ENCODE measurements around the gene FMN1.
A peak's percentile ranks its signal among the peaks of the same experiment; 100 is the strongest.
"Not testable (repeated sequence)": the region's sequence is repeated elsewhere in the genome, so short reads cannot be mapped to it uniquely, and the experiment has no call there.

FMN1 gene

DNA sequence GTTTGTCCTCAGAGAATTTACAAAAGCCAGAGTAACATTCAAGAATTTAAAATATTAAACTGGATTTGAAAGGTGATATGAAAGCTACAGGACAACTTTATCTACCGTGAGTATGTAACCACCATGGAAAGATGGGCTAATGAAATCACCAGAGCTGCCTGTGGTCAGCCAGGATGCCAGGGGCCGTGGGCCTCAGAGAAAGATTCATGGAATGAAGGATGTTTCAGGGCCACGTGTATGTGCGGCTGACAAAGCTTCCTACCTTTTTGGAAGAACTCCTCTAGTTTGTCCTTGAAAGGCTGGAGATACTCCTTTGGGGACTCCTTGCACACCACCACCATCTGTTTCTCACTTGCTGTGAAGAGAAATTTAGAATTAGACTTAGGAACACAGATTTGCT, 337.8 kb downstream of the FMN1 start:
- DNase-seq (ENCODE audit: low read depth) = peak; percentile 82
- no peak for TF ChIP-seq CTCF (conservative IDR thresholded peaks at IDR 0.05; ENCODE audit: low read length)
- H3K4me3 ChIP-seq (ENCODE audit: low read length) = no peak overlapping the region

DNA sequence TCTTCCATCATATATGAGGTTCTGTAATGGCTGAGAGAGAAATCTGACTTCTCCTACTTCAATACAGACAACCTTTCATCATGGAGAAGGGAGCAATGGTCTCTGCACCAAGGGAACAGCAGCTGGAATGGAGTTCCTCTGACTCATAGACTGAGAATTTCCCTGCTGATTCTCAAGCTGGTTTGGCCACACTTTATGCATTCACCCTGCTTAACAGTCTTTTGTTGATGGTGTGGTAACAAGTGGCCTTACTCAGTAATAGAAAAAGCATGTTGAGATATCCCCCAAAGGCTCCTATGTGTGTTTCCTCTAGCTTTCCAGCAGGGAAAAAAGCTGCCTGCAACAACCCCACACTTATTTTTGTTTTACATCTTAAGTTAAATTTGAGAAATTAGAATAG, 338.6 kb downstream of the FMN1 start:
- TF ChIP-seq CTCF (conservative IDR thresholded peaks at IDR 0.05; ENCODE audit: low read length) = peak; percentile 42
- no peak overlapping the region for H3K4me3 ChIP-seq (ENCODE audit: low read length)
- DNase-seq (ENCODE audit: low read depth) = peak; percentile 100

DNA sequence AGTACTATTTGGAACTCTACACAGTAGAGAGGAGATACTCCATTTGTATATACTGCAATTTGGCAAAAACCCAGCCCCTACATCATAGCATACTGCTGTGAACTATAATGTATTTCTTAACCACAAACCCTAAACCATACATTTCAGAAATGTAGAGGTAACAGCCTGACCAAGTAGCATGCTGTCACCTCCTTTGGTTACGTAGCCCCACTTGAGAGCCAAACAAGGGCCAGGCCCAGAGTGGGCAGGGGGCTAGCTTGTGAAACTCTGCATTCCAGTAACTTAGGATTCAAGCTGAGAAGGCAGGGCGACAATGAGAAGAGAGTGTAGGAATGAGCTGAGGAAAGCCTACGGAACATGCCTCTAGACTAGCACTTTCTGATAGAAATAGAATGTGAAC, 340.9 kb downstream of the FMN1 start:
- H3K4me3 ChIP-seq (ENCODE audit: low read length) = no peak overlapping the region
- no peak for DNase-seq (ENCODE audit: low read depth)
- TF ChIP-seq CTCF (conservative IDR thresholded peaks at IDR 0.05; ENCODE audit: low read length) = no peak

DNA sequence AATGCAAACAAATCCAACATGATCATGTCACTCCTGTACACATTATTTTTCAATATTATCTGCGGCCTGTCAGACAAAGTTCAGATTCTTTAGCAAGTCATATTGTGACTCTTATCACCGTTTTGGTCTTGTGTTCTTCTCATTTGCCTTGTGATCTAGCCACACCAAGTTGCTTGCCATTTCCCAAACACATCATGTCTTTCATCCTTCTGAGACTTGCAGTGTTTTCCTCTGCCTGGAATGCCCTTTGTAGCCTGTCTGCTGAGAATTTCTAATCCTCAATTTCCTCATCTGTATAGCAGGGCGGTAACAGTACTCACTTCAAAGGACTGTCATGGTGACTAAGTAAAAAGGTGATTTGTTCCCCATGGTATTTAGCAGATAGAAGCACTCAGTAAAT, 341.7 kb downstream of the FMN1 start:
- no peak overlapping the region for H3K4me3 ChIP-seq (ENCODE audit: low read length)
- TF ChIP-seq CTCF (conservative IDR thresholded peaks at IDR 0.05; ENCODE audit: low read length) = no peak
- no peak for DNase-seq (ENCODE audit: low read depth)

DNA sequence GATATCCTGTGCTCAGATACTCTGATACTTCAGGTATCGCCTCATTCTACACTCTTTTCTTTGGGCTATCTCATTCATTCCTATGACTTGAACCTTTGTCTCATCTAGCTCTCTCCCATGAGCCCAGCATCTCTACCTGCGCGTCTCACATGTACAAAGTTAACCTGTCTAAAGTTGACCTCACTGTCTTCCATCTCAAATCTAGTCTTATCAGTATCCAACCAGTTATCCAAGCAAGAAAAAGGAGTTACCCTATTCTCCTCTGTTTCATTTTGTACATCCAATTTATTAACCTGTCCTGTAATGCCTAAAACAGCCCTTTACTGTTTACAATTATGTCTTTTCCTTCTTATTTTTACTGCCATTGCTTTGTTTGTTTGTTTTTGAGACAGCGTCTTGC, 342.5 kb downstream of the FMN1 start:
- no peak for TF ChIP-seq CTCF (conservative IDR thresholded peaks at IDR 0.05; ENCODE audit: low read length)
- H3K4me3 ChIP-seq (ENCODE audit: low read length) = no peak overlapping the region

GRCh38 chr15:32851572-32851971, 342.9 kb downstream of the FMN1 start:
- H3K4me3 ChIP-seq (ENCODE audit: low read length) = no peak overlapping the region
- TF ChIP-seq CTCF (conservative IDR thresholded peaks at IDR 0.05; ENCODE audit: low read length) = no peak
- peak; percentile 93 for DNase-seq (ENCODE audit: low read depth)

More for the DNA sequence above, 342.5 kb downstream of the FMN1 start:
- no peak for DNase-seq (ENCODE audit: low read depth)

DNA sequence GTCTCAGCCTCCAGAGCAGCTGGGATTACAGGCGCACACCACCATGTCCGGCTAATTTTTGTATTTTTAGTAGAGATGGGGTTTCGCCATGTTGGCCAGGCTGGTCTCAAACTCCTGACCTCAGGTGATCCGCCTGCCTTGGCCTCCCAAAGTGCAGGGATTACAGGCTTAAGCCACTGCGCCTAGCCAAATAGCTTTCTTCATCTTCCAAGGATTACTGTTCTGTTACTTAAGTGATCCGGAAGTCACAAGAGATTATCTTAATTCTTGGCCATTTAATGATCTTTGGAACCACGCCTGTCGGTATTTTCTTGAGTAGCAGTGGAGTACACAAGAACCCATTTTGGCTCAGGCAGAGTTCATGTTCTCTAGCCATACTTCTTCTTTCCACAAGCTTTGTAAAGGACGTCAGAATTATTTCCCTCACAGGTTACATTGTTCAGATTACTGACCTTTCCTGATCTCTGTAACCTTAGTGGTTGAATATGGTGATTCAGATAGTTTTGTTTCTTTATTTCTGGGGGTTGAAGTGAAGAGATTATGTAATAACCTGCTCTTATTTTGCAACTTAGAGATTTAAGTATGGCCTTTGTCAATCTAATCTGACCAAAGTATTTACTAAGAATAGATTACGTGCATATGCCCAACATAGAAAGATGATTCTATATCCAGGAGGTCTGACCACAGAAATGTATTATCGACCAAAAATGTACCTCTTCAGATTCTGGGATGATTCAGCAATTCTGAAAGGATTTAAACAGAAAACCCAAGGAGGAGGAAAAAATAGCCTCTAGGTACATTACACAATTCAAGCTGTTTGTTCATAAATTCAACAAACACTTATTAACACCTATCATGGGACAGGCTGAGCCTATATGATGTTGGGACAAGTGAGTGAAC, 344.5 kb downstream of the FMN1 start:
- TF ChIP-seq CTCF (conservative IDR thresholded peaks at IDR 0.05; ENCODE audit: low read length) = no peak
- no peak overlapping the region for H3K4me3 ChIP-seq (ENCODE audit: low read length)
- peak; percentile 99 for DNase-seq (ENCODE audit: low read depth)

GRCh38 chr15:32846671-32847070, 347.8 kb downstream of the FMN1 start:
- not testable (repeated sequence) for DNase-seq (ENCODE audit: low read depth); H3K4me3 ChIP-seq (ENCODE audit: low read length)
